ENCODE results near the gene BLOC1S1. TPM values are rescaled to one million over a fixed set of nuclear protein-coding genes. Genes with fewer than 3 reads are reported as not detected.

Gene BLOC1S1
- total and polyA plus RNA-seq, 9 of the 15 experiments (the other 6 are each of a cell fraction or from before 2014, with no cell fraction given), result 75.2 to 161 (median 98.8) TPM

- no peak for TF ChIP-seq GMEB1 (CRISPR knock-in tag; IDR thresholded peaks at IDR 0.05)
- no peak for TF ChIP-seq CEBPG (CRISPR knock-in tag; IDR thresholded peaks at IDR 0.05)
- TF ChIP-seq CEBPG (tag; conservative IDR thresholded peaks at IDR 0.05 in 1 of 2, IDR thresholded peaks at IDR 0.05 in 1 of 2), result no peak
- no peak for TF ChIP-seq MLX (CRISPR knock-in tag; conservative IDR thresholded peaks at IDR 0.05)
- no peak for TF ChIP-seq BRD9 (IDR thresholded peaks at IDR 0.05; ENCODE audit: low read depth, partially characterized antibody)
- TF ChIP-seq RCOR1 (IDR thresholded peaks at IDR 0.05; ENCODE audit: borderline replicate concordance in 1 of 2, low read depth in 2 of 2, low read length in 2 of 2), result peak in 1 of 2 experiments; percentile 52; a peak in 1 of 4 replicates
- no peak for TF ChIP-seq USF1 (CRISPR knock-in tag; IDR thresholded peaks at IDR 0.05)
- no peak for TF ChIP-seq RBBP5 (IDR thresholded peaks at IDR 0.05; ENCODE audit: borderline replicate concordance, insufficient read depth, low read length, poor library complexity, severe bottlenecking)
- TF ChIP-seq SNRNP70 (optimal IDR thresholded peaks at IDR 0.05; ENCODE audit: low read depth, low read length), result no peak
- TF ChIP-seq NR4A1 (CRISPR knock-in tag; IDR thresholded peaks at IDR 0.05), result no peak
- 0 out of 2 replicates have a peak, but pooled peaks have one; percentile 40 for TF ChIP-seq NR4A1 (tag; IDR thresholded peaks at IDR 0.05)
- no peak for TF ChIP-seq PREB (CRISPR knock-in tag; IDR thresholded peaks at IDR 0.05)
- no peak for TF ChIP-seq ZBTB49 (CRISPR knock-in tag; IDR thresholded peaks at IDR 0.05; ENCODE audit: borderline replicate concordance)
- TF ChIP-seq TGIF2 (CRISPR knock-in tag; IDR thresholded peaks at IDR 0.05), result no peak
- no peak; a peak in 1 of 4 replicates for TF ChIP-seq ZNF639 (CRISPR knock-in tag; conservative IDR thresholded peaks at IDR 0.05 in 1 of 2, IDR thresholded peaks at IDR 0.05 in 1 of 2)
- no peak for TF ChIP-seq ASH1L (IDR thresholded peaks at IDR 0.05; ENCODE audit: borderline replicate concordance, low read depth, partially characterized antibody)
Observed at GRCh38 chr12:55743406-55744339, 27.8 kb downstream of the BLOC1S1 start (continued).
